ENCODE data around the gene WDR33. TPM values are rescaled to one million over a fixed set of nuclear protein-coding genes. Genes with fewer than 3 reads are reported as not detected.
A peak's percentile ranks its signal among the peaks of the same experiment; 100 is the strongest.

The WDR33 gene
- total and polyA plus RNA-seq, 9 of the 15 experiments (the other 6 are each of a cell fraction or from before 2014, with no cell fraction given), result 24.2 to 57.4 (median 38.4) TPM

GRCh38 chr2:127776122-127776780 is 34.7 kb downstream of the WDR33 start:
- Histone ChIP-seq H3K4me2 (ENCODE audit: insufficient read depth, low read length) (no peak overlapping the region), H3K9me3 (replicated peaks; ENCODE audit: control insufficient read depth, insufficient read depth, low read depth, low read length) (no peaks in the 10 kb centered on the region), H3K27me3 (ENCODE audit: control insufficient read depth in 2 of 2, insufficient read depth in 2 of 2, low read length in 2 of 2) (no peaks in the 10 kb centered on the region), H2AFZ (ENCODE audit: low read depth, low read length) (no peak overlapping the region), H3K9me1 (ENCODE audit: control insufficient read depth, insufficient read depth, low read length) (no peaks in the 10 kb centered on the region), H3K36me3 (ENCODE audit: control insufficient read depth, insufficient read depth, low read length) (peaks cover 8% of the 10 kb centered on the region; the same call in 1 of the 3 replicates), H3K4me3 (no peak overlapping the region), H3K4me1 (replicated peaks in 1 of 2; ENCODE audit: control insufficient read depth in 2 of 2, insufficient read depth in 2 of 2, low read length in 2 of 2) (peaks cover 0 to 4% of the 10 kb centered on the region in 2 experiments; a peak in 1 of 5 replicates), H4K20me1 (replicated peaks; ENCODE audit: control insufficient read depth, insufficient read depth, low read length) (peaks cover 5% of the 10 kb centered on the region; the same call in 1 of the 2 replicates), H3K9ac (ENCODE audit: insufficient read depth in 1 of 2, low read depth in 2 of 2, low read length in 2 of 2) (no peak overlapping the region), H3K27ac (ENCODE audit: extremely low read depth, low read depth, low read length) (no peak overlapping the region), H3K79me2 (ENCODE audit: control insufficient read depth, insufficient read depth, low read length) (peaks cover 86% of the 10 kb centered on the region)
- no TSS peak for BruUV-seq (replicated peaks)
- DNase-seq (ENCODE audit: extremely low read depth in 1 of 4, low spot score in 3 of 4) (no peak), ATAC-seq (peak; percentile 56), FAIRE-seq (peak; percentile 56)
- WGBS (ENCODE audit: insufficient coverage, low coverage, missing lambda C conversion rate), result 79% methylated on average over 2 of the region's 3 CpGs
- in situ Hi-C loops (cut with MboI) (no loop called here), intact Hi-C loops (cut with micrococcal nuclease) (no loop called here)
- ChIA-PET POLR2A (interaction anchor here (1.0 kb wide), 1 partner anchor 9 kb away, joined by 3 read pairs; no protein-coding TSS in a partner anchor), CTCF (ENCODE audit: low intra/inter-chr PET ratio) (no interaction called here)
- no peak for TF ChIP-seq CBX1 (IDR thresholded peaks at IDR 0.05; ENCODE audit: low read depth)
- TF ChIP-seq, protein P1, sequence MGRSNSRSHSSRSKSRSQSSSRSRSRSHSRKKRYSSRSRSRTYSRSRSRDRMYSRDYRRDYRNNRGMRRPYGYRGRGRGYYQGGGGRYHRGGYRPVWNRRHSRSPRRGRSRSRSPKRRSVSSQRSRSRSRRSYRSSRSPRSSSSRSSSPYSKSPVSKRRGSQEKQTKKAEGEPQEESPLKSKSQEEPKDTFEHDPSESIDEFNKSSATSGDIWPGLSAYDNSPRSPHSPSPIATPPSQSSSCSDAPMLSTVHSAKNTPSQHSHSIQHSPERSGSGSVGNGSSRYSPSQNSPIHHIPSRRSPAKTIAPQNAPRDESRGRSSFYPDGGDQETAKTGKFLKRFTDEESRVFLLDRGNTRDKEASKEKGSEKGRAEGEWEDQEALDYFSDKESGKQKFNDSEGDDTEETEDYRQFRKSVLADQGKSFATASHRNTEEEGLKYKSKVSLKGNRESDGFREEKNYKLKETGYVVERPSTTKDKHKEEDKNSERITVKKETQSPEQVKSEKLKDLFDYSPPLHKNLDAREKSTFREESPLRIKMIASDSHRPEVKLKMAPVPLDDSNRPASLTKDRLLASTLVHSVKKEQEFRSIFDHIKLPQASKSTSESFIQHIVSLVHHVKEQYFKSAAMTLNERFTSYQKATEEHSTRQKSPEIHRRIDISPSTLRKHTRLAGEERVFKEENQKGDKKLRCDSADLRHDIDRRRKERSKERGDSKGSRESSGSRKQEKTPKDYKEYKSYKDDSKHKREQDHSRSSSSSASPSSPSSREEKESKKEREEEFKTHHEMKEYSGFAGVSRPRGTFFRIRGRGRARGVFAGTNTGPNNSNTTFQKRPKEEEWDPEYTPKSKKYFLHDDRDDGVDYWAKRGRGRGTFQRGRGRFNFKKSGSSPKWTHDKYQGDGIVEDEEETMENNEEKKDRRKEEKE (IDR thresholded peaks at IDR 0.05; ENCODE audit: borderline replicate concordance in 1 of 2, control insufficient read depth in 1 of 2, low read depth in 2 of 2, low read length in 1 of 2), result no peak
- no peak for TF ChIP-seq MECOM (CRISPR knock-in tag; IDR thresholded peaks at IDR 0.05)
- TF ChIP-seq ZNF431 (CRISPR knock-in tag; IDR thresholded peaks at IDR 0.05), result no peak
- no peak for TF ChIP-seq ZNF764 (CRISPR knock-in tag; IDR thresholded peaks at IDR 0.05; ENCODE audit: low read depth)
- TF ChIP-seq, protein P2, sequence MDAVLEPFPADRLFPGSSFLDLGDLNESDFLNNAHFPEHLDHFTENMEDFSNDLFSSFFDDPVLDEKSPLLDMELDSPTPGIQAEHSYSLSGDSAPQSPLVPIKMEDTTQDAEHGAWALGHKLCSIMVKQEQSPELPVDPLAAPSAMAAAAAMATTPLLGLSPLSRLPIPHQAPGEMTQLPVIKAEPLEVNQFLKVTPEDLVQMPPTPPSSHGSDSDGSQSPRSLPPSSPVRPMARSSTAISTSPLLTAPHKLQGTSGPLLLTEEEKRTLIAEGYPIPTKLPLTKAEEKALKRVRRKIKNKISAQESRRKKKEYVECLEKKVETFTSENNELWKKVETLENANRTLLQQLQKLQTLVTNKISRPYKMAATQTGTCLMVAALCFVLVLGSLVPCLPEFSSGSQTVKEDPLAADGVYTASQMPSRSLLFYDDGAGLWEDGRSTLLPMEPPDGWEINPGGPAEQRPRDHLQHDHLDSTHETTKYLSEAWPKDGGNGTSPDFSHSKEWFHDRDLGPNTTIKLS (IDR thresholded peaks at IDR 0.05; ENCODE audit: borderline replicate concordance, low read depth), result no peak
- TF ChIP-seq ZNF280B (CRISPR knock-in tag; IDR thresholded peaks at IDR 0.05), result no peak
- TF ChIP-seq HNRNPLL (IDR thresholded peaks at IDR 0.05; ENCODE audit: low read depth, low read length, poor library complexity, severe bottlenecking), result no peak
- no peak for TF ChIP-seq TBL1XR1 (IDR thresholded peaks at IDR 0.05; ENCODE audit: low read length in 2 of 2)
- TF ChIP-seq JUND (IDR thresholded peaks at IDR 0.05; ENCODE audit: borderline replicate concordance, low read depth, low read length), result no peak
- no peak for TF ChIP-seq JUND (tag; IDR thresholded peaks at IDR 0.05; ENCODE audit: borderline replicate concordance, low read depth, low read length)
- TF ChIP-seq, protein P3, sequence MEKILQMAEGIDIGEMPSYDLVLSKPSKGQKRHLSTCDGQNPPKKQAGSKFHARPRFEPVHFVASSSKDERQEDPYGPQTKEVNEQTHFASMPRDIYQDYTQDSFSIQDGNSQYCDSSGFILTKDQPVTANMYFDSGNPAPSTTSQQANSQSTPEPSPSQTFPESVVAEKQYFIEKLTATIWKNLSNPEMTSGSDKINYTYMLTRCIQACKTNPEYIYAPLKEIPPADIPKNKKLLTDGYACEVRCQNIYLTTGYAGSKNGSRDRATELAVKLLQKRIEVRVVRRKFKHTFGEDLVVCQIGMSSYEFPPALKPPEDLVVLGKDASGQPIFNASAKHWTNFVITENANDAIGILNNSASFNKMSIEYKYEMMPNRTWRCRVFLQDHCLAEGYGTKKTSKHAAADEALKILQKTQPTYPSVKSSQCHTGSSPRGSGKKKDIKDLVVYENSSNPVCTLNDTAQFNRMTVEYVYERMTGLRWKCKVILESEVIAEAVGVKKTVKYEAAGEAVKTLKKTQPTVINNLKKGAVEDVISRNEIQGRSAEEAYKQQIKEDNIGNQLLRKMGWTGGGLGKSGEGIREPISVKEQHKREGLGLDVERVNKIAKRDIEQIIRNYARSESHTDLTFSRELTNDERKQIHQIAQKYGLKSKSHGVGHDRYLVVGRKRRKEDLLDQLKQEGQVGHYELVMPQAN (IDR thresholded peaks at IDR 0.05; ENCODE audit: borderline replicate concordance), result no peak
